GM12878 (cell line): ENCODE results near the gene ATP5MK. TPM values are rescaled to one million over a fixed set of nuclear protein-coding genes. Genes with fewer than 3 reads are reported as not detected.

ENCODE experiments used
- ATAC-seq: fragments of 200-7000 bp; cut with Tn5 transposase; 3 replicates; pipeline ENCODE4 v1.9.1; 2020; ENCODE audit warnings: mild to moderate bottlenecking, moderate library complexity
- BruUV-seq: library from RNA; stranded (reverse); fragments of 400-500 nt; replicated peaks from 2 replicates; lab custom pipeline; 2021; lab: Mats Ljungman, UMichigan
- CTCF ChIA-PET: fragments of 300-600 bp; sonication (Branson Sonifier 250); formaldehyde crosslinking; extraction: SDS; loops from one replicate; lab custom pipeline; 2021; ENCODE audit warnings: inconsistent platforms; lab: Yijun Ruan, JAX
- POLR2A ChIA-PET: fragments of 350-600 bp; formaldehyde crosslinking; extraction: SDS; loops from one replicate; lab custom pipeline; 2021; ENCODE audit warnings: inconsistent platforms; lab: Charles Lee
- RAD21 ChIA-PET: fragments of 300-600 bp; sonication (Branson Sonifier 250); formaldehyde crosslinking; loops from one replicate; lab custom pipeline; 2023; ENCODE audit warnings: antibody characterized with exemption; ENCODE audit not compliant: unreplicated experiment; lab: Charles Lee
- SMC1A ChIA-PET: fragments of 300-600 bp; sonication (Branson Sonifier 250); formaldehyde crosslinking; loops from one replicate; lab custom pipeline; 2023; ENCODE audit not compliant: unreplicated experiment, uncharacterized antibody; lab: Charles Lee
- DNase-seq: peaks from one replicate; pipeline ENCODE4 v3.0.0-alpha.2; 2011; ENCODE audit warnings: low read depth, low spot score
- FAIRE-seq: peaks from 3 replicates; lab custom pipeline; 2011; peaks lifted over from hg19 to GRCh38; lab: Jason Lieb, UNC
- H2AFZ ChIP-seq: 2 replicates; pipeline ENCODE4 v1.6.0; 2011; ENCODE audit warnings: low read depth, low read length, control low read depth; ENCODE audit not compliant: control insufficient read depth
- H3K27ac ChIP-seq: 2 replicates; pipeline ENCODE4 v1.5.1; 2011; ENCODE audit warnings: control low read depth; ENCODE audit not compliant: control insufficient read depth, insufficient read depth
- H3K27me3 ChIP-seq, 2 experiments: replicated peaks in 1 of 2; 2 replicates each; pipeline versions ENCODE4 v1.6.0 to v1.6.1; 2011; ENCODE audit warnings: low read length in 1 of 2; ENCODE audit not compliant: control insufficient read depth in 2 of 2, insufficient read depth in 2 of 2
- H3K36me3 ChIP-seq, 2 experiments: 2 replicates each; pipeline ENCODE4 v1.5.1; 2011; ENCODE audit warnings: low read length in 1 of 2; ENCODE audit not compliant: control insufficient read depth in 2 of 2, insufficient read depth in 2 of 2
- H3K4me1 ChIP-seq: 2 replicates; pipeline ENCODE4 v1.6.1; 2011; ENCODE audit warnings: mild to moderate bottlenecking, low read length, moderate library complexity, mixed read lengths; ENCODE audit not compliant: control insufficient read depth, insufficient read depth
- H3K4me2 ChIP-seq: 2 replicates; pipeline ENCODE4 v1.6.0; 2011; ENCODE audit warnings: control low read depth; ENCODE audit not compliant: control insufficient read depth, insufficient read depth
- H3K4me3 ChIP-seq: fragments of 200-600 bp; sonication (generic); 2 replicates; pipeline ENCODE4 v1.5.1; 2016
- H3K79me2 ChIP-seq: 2 replicates; pipeline ENCODE4 v1.6.0; 2011; ENCODE audit warnings: low read length; ENCODE audit not compliant: control insufficient read depth, insufficient read depth
- H3K9ac ChIP-seq: 2 replicates; pipeline ENCODE4 v1.8.0; 2011; ENCODE audit warnings: low read length, control low read depth, mixed read lengths; ENCODE audit not compliant: control insufficient read depth, insufficient read depth
- H3K9me3 ChIP-seq: replicated peaks from 3 replicates; pipeline ENCODE4 v1.5.1; 2011; ENCODE audit warnings: mild to moderate bottlenecking, low read length; ENCODE audit not compliant: control insufficient read depth, insufficient read depth
- H4K20me1 ChIP-seq: 2 replicates; pipeline ENCODE4 v1.6.0; 2011; ENCODE audit not compliant: control insufficient read depth, insufficient read depth
- ATF2 ChIP-seq: IDR thresholded peaks from 2 replicates; pipeline ENCODE4 v1.6.1; 2012; ENCODE audit warnings: low read length, inconsistent platforms
- BCL11A ChIP-seq: IDR thresholded peaks from 2 replicates; pipeline ENCODE4 v1.6.1; 2011; ENCODE audit warnings: low read depth, low read length
- CBX3 ChIP-seq: fragments of 200-600 bp; sonication (generic); IDR thresholded peaks from 2 replicates; pipeline ENCODE4 v1.6.1; 2016; ENCODE audit warnings: low read depth, borderline replicate concordance
- DPF2 ChIP-seq: fragments of 450-650 bp; IDR thresholded peaks from 2 replicates; pipeline ENCODE4 v1.6.1; 2017; ENCODE audit warnings: mild to moderate bottlenecking
- EZH2 ChIP-seq: IDR thresholded peaks from 2 replicates; pipeline ENCODE4 v1.6.1; 2012; ENCODE audit warnings: low read depth, mild to moderate bottlenecking, control low read depth, inconsistent platforms, low read length, borderline replicate concordance; ENCODE audit not compliant: control insufficient read depth
- FOXK2 ChIP-seq: fragments of 450-650 bp; IDR thresholded peaks from 2 replicates; pipeline ENCODE4 v1.6.1; 2017; ENCODE audit warnings: mild to moderate bottlenecking, moderate library complexity
- HDGF ChIP-seq: fragments of 450-650 bp; IDR thresholded peaks from 2 replicates; pipeline ENCODE4 v1.6.1; 2016; ENCODE audit warnings: antibody characterized with exemption
- IRF4 ChIP-seq: IDR thresholded peaks from 2 replicates; pipeline ENCODE4 v1.6.1; 2011; ENCODE audit warnings: low read depth, low read length
- LARP7 ChIP-seq: fragments of 450-650 bp; IDR thresholded peaks from 2 replicates; pipeline ENCODE4 v1.6.1; 2017; ENCODE audit warnings: mild to moderate bottlenecking
- MAX ChIP-seq: IDR thresholded peaks from 2 replicates; pipeline ENCODE4 v1.6.1; 2012; ENCODE audit warnings: low read depth, low read length, improper control_type of control experiment
- MEF2A ChIP-seq: IDR thresholded peaks from 2 replicates; pipeline ENCODE4 v1.6.1; 2011; ENCODE audit warnings: low read depth, mild to moderate bottlenecking, low read length, moderate library complexity; ENCODE audit not compliant: insufficient read depth
- MTA3 ChIP-seq: IDR thresholded peaks from 2 replicates; pipeline ENCODE4 v1.6.1; 2012; ENCODE audit warnings: low read length, inconsistent platforms, borderline replicate concordance
- PAX8 ChIP-seq: fragments of 450-650 bp; IDR thresholded peaks from 2 replicates; pipeline ENCODE4 v1.6.1; 2017; ENCODE audit warnings: mild to moderate bottlenecking, moderate library complexity
- POLR2AphosphoS5 ChIP-seq: IDR thresholded peaks from 2 replicates; pipeline ENCODE4 v1.6.1; 2011; ENCODE audit warnings: mild to moderate bottlenecking, low read length, inconsistent platforms
- RAD21 ChIP-seq: IDR thresholded peaks from 2 replicates; pipeline ENCODE4 v1.6.1; 2011; ENCODE audit warnings: mild to moderate bottlenecking, low read depth, low read length, moderate library complexity; ENCODE audit not compliant: insufficient read depth
- SPI1 ChIP-seq: IDR thresholded peaks from 2 replicates; pipeline ENCODE4 v1.6.1; 2011; ENCODE audit warnings: low read depth, mild to moderate bottlenecking, low read length, moderate library complexity, borderline replicate concordance; ENCODE audit not compliant: insufficient read depth
- ZBTB40 ChIP-seq: fragments of 450-650 bp; IDR thresholded peaks from 2 replicates; pipeline ENCODE4 v1.6.1; 2016; ENCODE audit warnings: mild to moderate bottlenecking, moderate library complexity, borderline replicate concordance
- ZNF274 ChIP-seq: IDR thresholded peaks from one replicate; pipeline ENCODE4 v1.8.0; 2011; ENCODE audit not compliant: insufficient read length, insufficient read depth
- ZSCAN29 ChIP-seq: fragments of 450-650 bp; IDR thresholded peaks from 2 replicates; pipeline ENCODE4 v1.6.1; 2017; ENCODE audit warnings: mild to moderate bottlenecking, moderate library complexity
- WGBS: methylation state at CpG from one replicate; pipeline ENCODE4 v1.1.6; 2016; ENCODE audit warnings: low lambda C conversion rate; ENCODE audit not compliant: insufficient replicate concordance, insufficient coverage; ENCODE audit errors: missing lambda C conversion rate; 5-methylcytosine and 5-hydroxymethylcytosine counted together
- in situ Hi-C: fragments of 300-500 bp; cut with MboI; formaldehyde crosslinking; loops from 9 replicates; pipeline ENCODE4 v1.14.3; 2018; ENCODE audit warnings: mixed read lengths
- intact Hi-C: fragments of 100-400 bp; cut with micrococcal nuclease; formaldehyde crosslinking; loops from one replicate; pipeline ENCODE4 v1.14.2; 2022; ENCODE audit not compliant: unreplicated experiment
- polyA plus RNA-seq, 11 experiments: library from polyadenylated mRNA; depleted of rRNA in 4 of 11; unstranded in 6 of 11; stranded (reverse) in 5 of 11; fragments of >200 nt; fragmentation: Nextera tagmentation in 4 of 11; fragmentation: Illumina TruSeq in 1 of 11; extraction: Ambion mirVana in 4 of 11; extraction: Trizol in 1 of 11; gene quantifications; 1 replicate in 1 of 11; 2 replicates in 10 of 11; pipeline versions ENCODE4 v1.2.1 to v1.2.3, GENCODE V29; 2011 to 2016; ENCODE audit warnings: inconsistent platforms in 2 of 11, missing spikeins in 2 of 11, low read depth in 1 of 11
- total RNA-seq, 4 experiments: library from RNA; depleted of rRNA in 3 of 4; stranded (reverse); fragments of >200 nt in 3 of 4; fragmentation: Illumina TruSeq in 1 of 4; extraction: Trizol in 1 of 4; gene quantifications; 2 replicates each; pipeline versions ENCODE4 v1.2.1 to v1.2.3, GENCODE V29; 2013 to 2021

The ATP5MK gene
- total and polyA plus RNA-seq, 10 of the 15 experiments (the other 5 are each of a cell fraction or from before 2014, with no cell fraction given) = 240 to 1,790 (median 626) TPM

GRCh38 chr10:103423748-103424147 lies 27.5 kb upstream of the ATP5MK start:
- in situ Hi-C loops (no loop called here), intact Hi-C loops (no loop called here)
- H3K36me3 ChIP-seq = peaks cover 27 to 61% of the 10 kb centered on the region in 2 experiments
- BruUV-seq = no TSS peak
- no peak overlapping the region for H3K9ac ChIP-seq
- POLR2A ChIA-PET = interaction anchor here (1.0 kb wide), 1 partner anchor 67 kb away, joined by 3 read pairs; no protein-coding TSS in a partner anchor
- no peak overlapping the region for H3K27ac ChIP-seq
- FAIRE-seq (no peak), ATAC-seq (no peak), DNase-seq (no peak)
- H4K20me1 ChIP-seq = no peaks in the 10 kb centered on the region
- no peaks in the 10 kb centered on the region for H3K4me1 ChIP-seq
- WGBS = 85% methylated on average over 5 of the region's 5 CpGs
- TF ChIP-seq SPI1 (no peak), EZH2 (no peak), PAX8 (no peak), MEF2A (no peak), ZSCAN29 (no peak), ZBTB40 (no peak), HDGF (no peak), MAX (no peak), MTA3 (no peak), LARP7 (no peak), CBX3 (no peak), RAD21 (no peak), BCL11A (no peak), FOXK2 (no peak), ZNF274 (no peak), ATF2 (no peak), IRF4 (no peak), POLR2AphosphoS5 (no peak), DPF2 (no peak)
- H3K4me3 ChIP-seq = no peak overlapping the region
- no peaks in the 10 kb centered on the region for H3K9me3 ChIP-seq
- no peaks in the 10 kb centered on the region for H3K27me3 ChIP-seq
- RAD21 ChIA-PET = no interaction called here
- CTCF ChIA-PET = interaction anchor here (1.0 to 2.5 kb wide), 8 partner anchors 8 to 67 kb away, joined by 3 to 11 read pairs (median 6); no protein-coding TSS in a partner anchor
- no peaks in the 10 kb centered on the region for H3K79me2 ChIP-seq
- H2AFZ ChIP-seq = no peak overlapping the region
- SMC1A ChIA-PET = interaction anchor here (0.7 to 1.8 kb wide), 5 partner anchors 35 to 72 kb away, joined by 3 to 10 read pairs (median 3); no protein-coding TSS in a partner anchor
- H3K4me2 ChIP-seq = no peak overlapping the region
